HepG2 (cell line): ENCODE measurements around the gene ZMPSTE24. TPM values are rescaled to one million over a fixed set of nuclear protein-coding genes. Genes with fewer than 3 reads are reported as not detected.

Source experiments
- ARNTL ChIP-seq: sonication (generic); formaldehyde crosslinking; IDR thresholded peaks from 2 replicates; pipeline ENCODE4 v1.4.0; 2020; ENCODE audit warnings: mild to moderate bottlenecking, missing genetic modification reagents
- CC2D1A ChIP-seq: sonication (generic); formaldehyde crosslinking; IDR thresholded peaks from 2 replicates; pipeline ENCODE4 v1.8.1; 2023; ENCODE audit warnings: mild to moderate bottlenecking, missing genetic modification reagents
- EEA1 ChIP-seq: sonication (generic); formaldehyde crosslinking; IDR thresholded peaks from 2 replicates; pipeline ENCODE4 v1.5.1; 2020; ENCODE audit warnings: mild to moderate bottlenecking, missing genetic modification reagents, borderline replicate concordance
- EZH2 ChIP-seq: conservative IDR thresholded peaks from 2 replicates; pipeline ENCODE4 v1.6.1; 2012; ENCODE audit warnings: mild to moderate bottlenecking, low read depth, low read length, moderate library complexity
- GABPB1 ChIP-seq: IDR thresholded peaks from 2 replicates; pipeline ENCODE4 v1.6.1; 2016; ENCODE audit warnings: mild to moderate bottlenecking, missing genetic modification reagents, moderate library complexity, missing compliant biosample characterization
- HDAC1 ChIP-seq: sonication (generic); formaldehyde crosslinking; IDR thresholded peaks from 2 replicates; pipeline ENCODE4 v1.5.1; 2020; ENCODE audit warnings: mild to moderate bottlenecking, missing genetic modification reagents
- HNRNPL ChIP-seq: fragments of 200-400 bp; formaldehyde crosslinking; IDR thresholded peaks from 2 replicates; pipeline ENCODE4 v1.6.1; 2017; ENCODE audit warnings: mild to moderate bottlenecking, low read depth, low read length
- HNRNPLL ChIP-seq: fragments of 200-400 bp; formaldehyde crosslinking; IDR thresholded peaks from 2 replicates; pipeline ENCODE4 v1.6.1; 2017; ENCODE audit warnings: mild to moderate bottlenecking, low read depth, low read length; ENCODE audit not compliant: poor library complexity, severe bottlenecking
- IKZF5 ChIP-seq: IDR thresholded peaks from 2 replicates; pipeline ENCODE4 v1.6.1; 2018; ENCODE audit warnings: missing genetic modification reagents, mild to moderate bottlenecking, missing compliant biosample characterization
- KLF13 ChIP-seq: sonication (generic); formaldehyde crosslinking; IDR thresholded peaks from 2 replicates; pipeline ENCODE4 v1.4.0; 2020; ENCODE audit warnings: mild to moderate bottlenecking, missing genetic modification reagents
- MLX ChIP-seq: IDR thresholded peaks from 2 replicates; pipeline ENCODE4 v1.6.1; 2016
- NFATC3 ChIP-seq: sonication (generic); formaldehyde crosslinking; IDR thresholded peaks from 2 replicates; pipeline ENCODE4 v1.5.1; 2020; ENCODE audit warnings: mild to moderate bottlenecking, missing genetic modification reagents
- NFKBIZ ChIP-seq: IDR thresholded peaks from 2 replicates; pipeline ENCODE4 v1.6.1; 2018; ENCODE audit warnings: missing genetic modification reagents, missing compliant biosample characterization
- PPARG ChIP-seq: conservative IDR thresholded peaks from 2 replicates; pipeline ENCODE4 v1.6.1; 2016; ENCODE audit warnings: missing biosample characterization, missing genetic modification reagents
- SALL1 ChIP-seq: sonication (generic); formaldehyde crosslinking; IDR thresholded peaks from 2 replicates; pipeline ENCODE4 v1.8.0; 2022; ENCODE audit warnings: mild to moderate bottlenecking, missing genetic modification reagents
- SPEN ChIP-seq: sonication (generic); formaldehyde crosslinking; IDR thresholded peaks from 2 replicates; pipeline ENCODE4 v1.5.1; 2020; ENCODE audit warnings: low read depth, mild to moderate bottlenecking, missing genetic modification reagents
- YEATS2 ChIP-seq: sonication (generic); formaldehyde crosslinking; IDR thresholded peaks from 2 replicates; pipeline ENCODE4 v1.4.0; 2020; ENCODE audit warnings: missing genetic modification reagents, borderline replicate concordance
- ZFX ChIP-seq: sonication (generic); formaldehyde crosslinking; IDR thresholded peaks from 2 replicates; pipeline ENCODE4 v1.4.0; 2020; ENCODE audit warnings: mild to moderate bottlenecking, low read depth, missing genetic modification reagents, moderate library complexity
- ZNF138 ChIP-seq: sonication (generic); formaldehyde crosslinking; IDR thresholded peaks from 2 replicates; pipeline ENCODE4 v1.5.0; 2020; ENCODE audit warnings: mild to moderate bottlenecking, low read depth, missing genetic modification reagents
- ZNF274 ChIP-seq: sonication (generic); formaldehyde crosslinking; IDR thresholded peaks from 2 replicates; pipeline ENCODE4 v1.5.1; 2020; ENCODE audit warnings: mild to moderate bottlenecking, missing genetic modification reagents
- ZNF768 ChIP-seq: sonication (generic); formaldehyde crosslinking; IDR thresholded peaks from 2 replicates; pipeline ENCODE4 v1.4.0; 2020; ENCODE audit warnings: missing genetic modification reagents
- ZNF792 ChIP-seq: IDR thresholded peaks from 2 replicates; pipeline ENCODE4 v1.6.1; 2016
- ZSCAN20 ChIP-seq: sonication (generic); formaldehyde crosslinking; IDR thresholded peaks from 2 replicates; pipeline ENCODE4 v1.4.0; 2020; ENCODE audit warnings: missing genetic modification reagents, mild to moderate bottlenecking, borderline replicate concordance
- polyA plus RNA-seq, 8 experiments: library from polyadenylated mRNA; depleted of rRNA in 3 of 8; stranded (reverse) in 7 of 8; unstranded in 1 of 8; fragments of >200 nt; fragmentation: Illumina TruSeq in 4 of 8; extraction: Trizol in 4 of 8; gene quantifications; 2 replicates each; pipeline versions ENCODE4 v1.2.1 to v1.2.3, GENCODE V29; 2011 to 2016; ENCODE audit warnings: low read depth in 4 of 8, missing spikeins in 1 of 8, mixed read lengths in 1 of 8; ENCODE audit not compliant: insufficient read depth in 1 of 8
- total RNA-seq, 5 experiments: library from RNA; depleted of rRNA; stranded (reverse); fragments of >200 nt; fragmentation: Illumina TruSeq; extraction: Trizol; gene quantifications; 2 replicates each; pipeline ENCODE4 v1.2.3, GENCODE V29; 2016; ENCODE audit warnings: low read depth in 1 of 5
- TF ChIP-seq, protein P1 (sequence below): sonication (generic); IDR thresholded peaks from 2 replicates; pipeline ENCODE4 v1.6.1; 2016; ENCODE audit warnings: low read depth, borderline replicate concordance
- TF ChIP-seq, protein P2 (sequence below): sonication (generic); formaldehyde crosslinking; conservative IDR thresholded peaks from 2 replicates; pipeline ENCODE4 v1.8.0; 2022; ENCODE audit warnings: mild to moderate bottlenecking, moderate library complexity, missing genetic modification reagents
- TF ChIP-seq, protein P3 (sequence below): sonication (generic); formaldehyde crosslinking; IDR thresholded peaks from 2 replicates; pipeline ENCODE4 v1.4.0; 2020; ENCODE audit warnings: mild to moderate bottlenecking, missing genetic modification reagents

The ZMPSTE24 gene
- total and polyA plus RNA-seq, 2 of the 13 experiments (the other 11 are each of a cell fraction or from before 2014, with no cell fraction given) = 13.6 to 60.2 TPM

DNA sequence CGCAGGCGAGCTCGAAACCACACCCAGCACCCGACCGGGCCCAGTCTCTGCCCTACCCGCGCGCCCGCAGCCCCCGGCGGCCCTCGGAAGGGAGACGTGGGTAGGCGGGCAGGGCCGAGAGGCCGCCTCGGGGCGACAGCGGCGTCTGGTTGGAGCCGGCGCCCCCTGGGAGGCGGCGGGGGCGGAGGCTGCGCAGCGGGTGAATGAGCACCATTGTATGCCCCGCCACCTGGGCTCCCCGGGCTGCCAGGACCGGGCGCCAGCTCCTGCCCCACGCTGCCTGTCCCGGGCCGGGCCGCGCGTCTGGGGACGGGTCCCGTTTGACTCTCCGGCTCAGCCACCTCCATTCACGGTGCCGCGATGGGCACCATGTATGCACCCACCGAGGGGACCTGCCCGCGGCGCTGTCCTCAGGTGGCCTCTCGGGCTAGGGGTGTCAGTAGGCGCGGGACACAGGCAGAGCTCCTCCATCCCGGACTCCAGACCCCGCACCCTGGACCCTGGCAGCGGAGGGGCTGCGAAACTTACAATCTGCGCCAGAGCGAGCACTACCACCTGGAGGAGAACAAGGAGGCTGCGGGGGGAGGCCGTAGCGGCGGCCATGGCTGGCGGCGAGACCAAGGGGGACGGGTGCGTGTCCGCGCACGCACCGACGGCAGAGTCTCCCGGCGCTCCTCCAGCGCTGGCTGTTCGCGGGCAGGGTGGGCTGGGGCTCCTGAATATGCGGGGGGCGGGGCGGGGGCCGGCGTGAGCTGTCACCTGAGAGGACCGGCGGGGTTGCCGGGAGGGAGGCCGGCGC is 58.8 kb downstream of the ZMPSTE24 start, which contains the start of gene COL9A2 (continued):
- peak; percentile 53; the same call in 1 of the 2 replicates for TF ChIP-seq ZSCAN20
- peak; percentile 27; the same call in 1 of the 2 replicates for TF ChIP-seq ZNF768 (CRISPR knock-in tag)
- TF ChIP-seq EZH2 = no peak
- TF ChIP-seq, protein P1, sequence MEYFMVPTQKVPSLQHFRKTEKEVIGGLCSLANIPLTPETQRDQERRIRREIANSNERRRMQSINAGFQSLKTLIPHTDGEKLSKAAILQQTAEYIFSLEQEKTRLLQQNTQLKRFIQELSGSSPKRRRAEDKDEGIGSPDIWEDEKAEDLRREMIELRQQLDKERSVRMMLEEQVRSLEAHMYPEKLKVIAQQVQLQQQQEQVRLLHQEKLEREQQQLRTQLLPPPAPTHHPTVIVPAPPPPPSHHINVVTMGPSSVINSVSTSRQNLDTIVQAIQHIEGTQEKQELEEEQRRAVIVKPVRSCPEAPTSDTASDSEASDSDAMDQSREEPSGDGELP = peak; percentile 28; the same call in 1 of the 2 replicates
- TF ChIP-seq IKZF5 (CRISPR knock-in tag) = peak; percentile 43; the same call in 1 of the 2 replicates
- TF ChIP-seq, protein P2, sequence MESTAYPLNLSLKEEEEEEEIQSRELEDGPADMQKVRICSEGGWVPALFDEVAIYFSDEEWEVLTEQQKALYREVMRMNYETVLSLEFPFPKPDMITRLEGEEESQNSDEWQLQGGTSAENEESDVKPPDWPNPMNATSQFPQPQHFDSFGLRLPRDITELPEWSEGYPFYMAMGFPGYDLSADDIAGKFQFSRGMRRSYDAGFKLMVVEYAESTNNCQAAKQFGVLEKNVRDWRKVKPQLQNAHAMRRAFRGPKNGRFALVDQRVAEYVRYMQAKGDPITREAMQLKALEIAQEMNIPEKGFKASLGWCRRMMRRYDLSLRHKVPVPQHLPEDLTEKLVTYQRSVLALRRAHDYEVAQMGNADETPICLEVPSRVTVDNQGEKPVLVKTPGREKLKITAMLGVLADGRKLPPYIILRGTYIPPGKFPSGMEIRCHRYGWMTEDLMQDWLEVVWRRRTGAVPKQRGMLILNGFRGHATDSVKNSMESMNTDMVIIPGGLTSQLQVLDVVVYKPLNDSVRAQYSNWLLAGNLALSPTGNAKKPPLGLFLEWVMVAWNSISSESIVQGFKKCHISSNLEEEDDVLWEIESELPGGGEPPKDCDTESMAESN (CRISPR knock-in tag) = peak; percentile 70; the same call in 1 of the 2 replicates
- no peak for TF ChIP-seq KLF13 (CRISPR knock-in tag)
- no peak for TF ChIP-seq ZNF138
- no peak for TF ChIP-seq CC2D1A
- 0 out of 2 replicates have a peak, but pooled peaks have one; percentile 31 for TF ChIP-seq NFATC3 (CRISPR knock-in tag)
- peak; percentile 52; the same call in 1 of the 2 replicates for TF ChIP-seq HNRNPL
- TF ChIP-seq ZNF274 (CRISPR knock-in tag) = peak; percentile 34; the same call in 1 of the 2 replicates
- no peak for TF ChIP-seq EEA1 (CRISPR knock-in tag)
- TF ChIP-seq PPARG (CRISPR knock-in tag) = 0 out of 2 replicates have a peak, but pooled peaks have one; percentile 28
- no peak for TF ChIP-seq ARNTL
- TF ChIP-seq GABPB1 (CRISPR knock-in tag) = peak; percentile 58; the same call in 1 of the 2 replicates
- 0 out of 2 replicates have a peak, but pooled peaks have one; percentile 37 for TF ChIP-seq SPEN (CRISPR knock-in tag)
- TF ChIP-seq, protein P3, sequence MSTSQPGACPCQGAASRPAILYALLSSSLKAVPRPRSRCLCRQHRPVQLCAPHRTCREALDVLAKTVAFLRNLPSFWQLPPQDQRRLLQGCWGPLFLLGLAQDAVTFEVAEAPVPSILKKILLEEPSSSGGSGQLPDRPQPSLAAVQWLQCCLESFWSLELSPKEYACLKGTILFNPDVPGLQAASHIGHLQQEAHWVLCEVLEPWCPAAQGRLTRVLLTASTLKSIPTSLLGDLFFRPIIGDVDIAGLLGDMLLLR (CRISPR knock-in tag) = peak; percentile 33; the same call in 1 of the 2 replicates
- TF ChIP-seq NFKBIZ (CRISPR knock-in tag) = no peak
- TF ChIP-seq YEATS2 = no peak
- TF ChIP-seq SALL1 (CRISPR knock-in tag) = 0 out of 2 replicates have a peak, but pooled peaks have one; percentile 35
- TF ChIP-seq ZFX (CRISPR knock-in tag) = peak; percentile 78
- peak; percentile 93 for TF ChIP-seq HNRNPLL
- TF ChIP-seq HDAC1 (CRISPR knock-in tag) = peak; percentile 60
- TF ChIP-seq ZNF792 (CRISPR knock-in tag) = 0 out of 2 replicates have a peak, but pooled peaks have one; percentile 15
- TF ChIP-seq MLX (CRISPR knock-in tag) = no peak
